GM21825 (cell line): ENCODE results near the gene TIMM22.
"Not testable (repeated sequence)": the region's sequence is repeated elsewhere in the genome, so short reads cannot be mapped to it uniquely, and the experiment has no call there.

ENCODE experiments used
- ATAC-seq: cut with Tn5 transposase; IDR thresholded peaks from one replicate; pipeline ENCODE4 v1.9.1; 2021; ENCODE audit warnings: mild to moderate bottlenecking, moderate library complexity; ENCODE audit not compliant: unreplicated experiment

The TIMM22 gene

GRCh38 chr17:971861-972260 is 25.1 kb upstream of the TIMM22 start:
- not testable (repeated sequence) for ATAC-seq

- ATAC-seq = no peak
Observed at GRCh38 chr17:973053-973452, 23.9 kb upstream of the TIMM22 start.

GRCh38 chr17:974778-975177 is 22.2 kb upstream of the TIMM22 start:
- ATAC-seq = not testable (repeated sequence)

- ATAC-seq = no peak
Observed at GRCh38 chr17:975371-975915, 21.5 kb upstream of the TIMM22 start.

- ATAC-seq = no peak
Observed at GRCh38 chr17:976312-976711, 20.6 kb upstream of the TIMM22 start.

GRCh38 chr17:977166-977565 is 19.8 kb upstream of the TIMM22 start:
- no peak for ATAC-seq

GRCh38 chr17:978103-979093 is 18.5 kb upstream of the TIMM22 start:
- no peak for ATAC-seq

GRCh38 chr17:979212-979538 is 17.8 kb upstream of the TIMM22 start:
- ATAC-seq = no peak

GRCh38 chr17:979539-980405 is 17.2 kb upstream of the TIMM22 start, which contains the start of gene NXN:
TSS of gene NXN (minus strand) at chr17:979776.
- peak; percentile 58 for ATAC-seq

- peak; percentile 52 for ATAC-seq
Observed at GRCh38 chr17:980406-981291, 16.3 kb upstream of the TIMM22 start.

- ATAC-seq = no peak
Observed at GRCh38 chr17:981292-981658, 15.7 kb upstream of the TIMM22 start.

GRCh38 chr17:983921-984320 is 13.0 kb upstream of the TIMM22 start:
- no peak for ATAC-seq

- no peak for ATAC-seq
Observed at GRCh38 chr17:986322-986929, 10.5 kb upstream of the TIMM22 start.

GRCh38 chr17:987931-988330 is 9.0 kb upstream of the TIMM22 start:
- ATAC-seq = no peak

GRCh38 chr17:988561-988960 is 8.4 kb upstream of the TIMM22 start:
- no peak for ATAC-seq

- no peak for ATAC-seq
Observed at GRCh38 chr17:992933-993332, 4.0 kb upstream of the TIMM22 start.

GRCh38 chr17:995324-995723 is 1.6 kb upstream of the TIMM22 start:
- ATAC-seq = not testable (repeated sequence)

- ATAC-seq = no peak
Observed at GRCh38 chr17:998111-998510, 1.2 kb downstream of the TIMM22 start.

- no peak for ATAC-seq
Observed at GRCh38 chr17:1000597-1001461, 3.9 kb downstream of the TIMM22 start.
